SK-N-SH (cell line): Measurements from ENCODE around the gene MYL5. TPM values are rescaled to one million over a fixed set of nuclear protein-coding genes. Genes with fewer than 3 reads are reported as not detected.
"Not testable (repeated sequence)": the region's sequence is repeated elsewhere in the genome, so short reads cannot be mapped to it uniquely, and the experiment has no call there.

Experiments used
- CTCF ChIA-PET: fragments of 300-600, 350-600 bp; formaldehyde crosslinking; extraction: SDS; loops from one replicate; lab custom pipeline; 2021; lab: Yijun Ruan, JAX
- POLR2A ChIA-PET: fragments of 350-600 bp; sonication (Branson Sonifier 250); formaldehyde crosslinking; extraction: SDS; loops from one replicate; lab custom pipeline; 2020; ENCODE audit warnings: antibody characterized with exemption, inconsistent platforms; lab: Yijun Ruan, JAX
- DNase-seq: peaks from one replicate; pipeline ENCODE4 v3.0.0; 2012
- H2AFZ ChIP-seq: fragments of 200-600 bp; sonication (generic); 2 replicates; pipeline ENCODE4 v1.8.1; 2016; ENCODE audit warnings: antibody characterized with exemption, mild to moderate bottlenecking, low read depth
- H3F3A ChIP-seq: fragments of 200-600 bp; sonication (generic); replicated peaks from 2 replicates; pipeline ENCODE3; 2016; ENCODE audit warnings: antibody characterized with exemption, mild to moderate bottlenecking; ENCODE audit not compliant: insufficient read depth
- H3K27ac ChIP-seq, 2 experiments: fragments of 200-500 bp in 1 of 2; fragments of 200-600 bp in 1 of 2; sonication (Bioruptor generic) in 1 of 2; sonication (generic), shearing (Covaris generic) in 1 of 2; 2 replicates each; pipeline versions ENCODE4 v1.5.1 to v1.6.1; 2014 to 2016; ENCODE audit warnings: low read depth in 2 of 2, inconsistent platforms in 1 of 2, low read length in 1 of 2, mild to moderate bottlenecking in 1 of 2, mixed read lengths in 1 of 2
- H3K27me3 ChIP-seq: fragments of 200-600 bp; sonication (generic), shearing (Covaris generic); 2 replicates; pipeline ENCODE4 v1.6.1; 2016; ENCODE audit warnings: mixed run types; ENCODE audit not compliant: insufficient read depth
- H3K36me3 ChIP-seq, 2 experiments: fragments of 200-500 bp in 1 of 2; fragments of 200-600 bp in 1 of 2; sonication (Bioruptor generic) in 1 of 2; sonication (generic) in 1 of 2; replicated peaks in 1 of 2; 2 replicates each; pipeline versions ENCODE3 to v1.5.1; 2014 to 2016; ENCODE audit warnings: low read length in 1 of 2, mild to moderate bottlenecking in 1 of 2; ENCODE audit not compliant: insufficient read depth in 2 of 2, control insufficient read depth in 1 of 2
- H3K4me1 ChIP-seq, 2 experiments: fragments of 200-500 bp in 1 of 2; fragments of 200-600 bp in 1 of 2; sonication (Bioruptor generic) in 1 of 2; sonication (generic), shearing (Covaris generic) in 1 of 2; 2 replicates each; pipeline versions ENCODE4 v1.5.1 to v1.6.1; 2014 to 2016; ENCODE audit warnings: low read depth in 1 of 2, low read length in 1 of 2, mixed run types in 1 of 2; ENCODE audit not compliant: insufficient read depth in 2 of 2, control insufficient read depth in 1 of 2
- H3K4me2 ChIP-seq: fragments of 200-600 bp; sonication (generic), shearing (Covaris generic); 2 replicates; pipeline ENCODE4 v1.6.1; 2017; ENCODE audit warnings: mixed run types
- H3K4me3 ChIP-seq, 2 experiments: fragments of 200-500 bp in 1 of 2; fragments of 200-600 bp in 1 of 2; sonication (Bioruptor generic) in 1 of 2; sonication (generic), shearing (Covaris generic) in 1 of 2; 2 replicates each; pipeline versions ENCODE4 v1.5.1 to v1.8.1; 2014 to 2016; ENCODE audit warnings: low read depth in 2 of 2, inconsistent platforms in 1 of 2, low read length in 1 of 2, mild to moderate bottlenecking in 1 of 2, mixed read lengths in 1 of 2, moderate library complexity in 1 of 2
- H3K79me2 ChIP-seq: fragments of 200-600 bp; sonication (generic); 2 replicates; pipeline ENCODE4 v1.8.1; 2017; ENCODE audit warnings: mild to moderate bottlenecking; ENCODE audit not compliant: insufficient read depth
- H3K9ac ChIP-seq: fragments of 200-600 bp; sonication (generic); 2 replicates; pipeline ENCODE4 v1.6.1; 2017; ENCODE audit warnings: mixed run types
- H3K9me2 ChIP-seq: fragments of 200-600 bp; sonication (generic); 2 replicates; pipeline ENCODE4 v1.6.1; 2017; ENCODE audit warnings: mixed run types
- H3K9me3 ChIP-seq: fragments of 200-600 bp; sonication (generic); 2 replicates; pipeline ENCODE4 v1.6.1; 2017; ENCODE audit warnings: mixed run types, mild to moderate bottlenecking, moderate library complexity
- H4K20me1 ChIP-seq: fragments of 200-600 bp; sonication (generic); 2 replicates; pipeline ENCODE4 v1.6.1; 2017; ENCODE audit warnings: mild to moderate bottlenecking, mixed run types; ENCODE audit not compliant: insufficient read depth
- EP300 ChIP-seq, 2 experiments: IDR thresholded peaks; 2 replicates each; pipeline versions ENCODE4 v1.4.0 to v1.6.1; 2012; ENCODE audit warnings: borderline replicate concordance in 1 of 2, low read depth in 1 of 2, low read length in 1 of 2
- FOSL2 ChIP-seq: IDR thresholded peaks from 2 replicates; pipeline ENCODE4 v1.4.0; 2012; ENCODE audit warnings: low read depth, mild to moderate bottlenecking, moderate library complexity, borderline replicate concordance
- FOXJ3 ChIP-seq: sonication (generic); formaldehyde crosslinking; IDR thresholded peaks from 2 replicates; pipeline ENCODE4 v1.5.1; 2020; ENCODE audit warnings: mild to moderate bottlenecking, missing genetic modification reagents
- GATA2 ChIP-seq: sonication (generic); formaldehyde crosslinking; IDR thresholded peaks from 2 replicates; pipeline ENCODE4 v1.5.0; 2020; ENCODE audit warnings: mild to moderate bottlenecking, missing genetic modification reagents
- JUND ChIP-seq: IDR thresholded peaks from 2 replicates; pipeline ENCODE4 v1.4.0; 2012
- MEF2A ChIP-seq: IDR thresholded peaks from 2 replicates; pipeline ENCODE4 v1.4.0; 2012; ENCODE audit warnings: low read depth, borderline replicate concordance
- NFIC ChIP-seq: IDR thresholded peaks from 2 replicates; pipeline ENCODE4 v1.4.0; 2012; ENCODE audit warnings: borderline replicate concordance
- NRF1 ChIP-seq: IDR thresholded peaks from 2 replicates; pipeline ENCODE4 v1.6.1; 2012; ENCODE audit warnings: low read depth, mild to moderate bottlenecking, low read length
- RAD21 ChIP-seq: IDR thresholded peaks from 2 replicates; pipeline ENCODE4 v1.6.1; 2012; ENCODE audit warnings: mild to moderate bottlenecking, low read length
- RXRA ChIP-seq: IDR thresholded peaks from 2 replicates; pipeline ENCODE4 v1.4.0; 2012; ENCODE audit warnings: low read depth, mild to moderate bottlenecking, borderline replicate concordance
- SIN3A ChIP-seq: IDR thresholded peaks from 2 replicates; pipeline ENCODE4 v1.6.1; 2012; ENCODE audit warnings: low read depth, mild to moderate bottlenecking, low read length, moderate library complexity, borderline replicate concordance
- TAF1 ChIP-seq: IDR thresholded peaks from 2 replicates; pipeline ENCODE4 v1.6.1; 2012; ENCODE audit warnings: low read depth, mild to moderate bottlenecking, low read length, moderate library complexity, borderline replicate concordance
- TCF12 ChIP-seq: IDR thresholded peaks from 2 replicates; pipeline ENCODE4 v1.4.0; 2012
- TEAD4 ChIP-seq: IDR thresholded peaks from 2 replicates; pipeline ENCODE4 v1.4.0; 2012; ENCODE audit warnings: mild to moderate bottlenecking, borderline replicate concordance; ENCODE audit not compliant: insufficient read depth
- YY1 ChIP-seq: IDR thresholded peaks from 2 replicates; pipeline ENCODE4 v1.4.0; 2012; ENCODE audit warnings: low read depth, mild to moderate bottlenecking
- ZBTB33 ChIP-seq: IDR thresholded peaks from 2 replicates; pipeline ENCODE4 v1.4.0; 2012; ENCODE audit warnings: low read depth, borderline replicate concordance
- WGBS: methylation state at CpG from one replicate; pipeline ENCODE4 v1.1.6; 2017; ENCODE audit warnings: low lambda C conversion rate; 5-methylcytosine and 5-hydroxymethylcytosine counted together
- polyA plus RNA-seq, 3 experiments: library from polyadenylated mRNA; depleted of rRNA; stranded (reverse); fragments of >200 nt; gene quantifications; 2 replicates each; pipeline ENCODE4 v1.2.3, GENCODE V29; 2012
- TF ChIP-seq, protein P1 (sequence below): IDR thresholded peaks from 2 replicates; pipeline ENCODE4; 2012

The MYL5 gene
- polyA plus RNA-seq, 1 of the 3 experiments (the other 2 are of a cell fraction): 46.9 TPM

DNA sequence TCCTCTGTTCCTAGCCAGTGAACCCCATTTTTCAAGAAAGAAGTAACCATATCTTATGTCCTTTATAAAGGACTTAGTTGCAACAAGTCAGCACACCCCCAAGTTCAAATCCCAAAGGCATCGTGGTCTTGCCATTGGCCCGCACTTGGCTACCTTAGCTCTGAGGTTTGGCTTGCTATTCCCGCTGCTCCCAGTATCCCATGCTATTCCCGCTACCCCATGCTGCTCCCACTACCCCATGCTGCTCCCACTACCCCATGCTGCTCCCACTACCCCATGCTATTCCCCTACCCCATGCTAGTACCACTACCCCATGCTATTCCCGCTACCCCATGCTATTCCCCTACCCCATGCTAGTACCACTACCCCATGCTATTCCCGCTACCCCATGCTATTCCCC, 6.1 kb upstream of the MYL5 start:
- H3K27me3 ChIP-seq, H3F3A ChIP-seq, POLR2A ChIA-PET, H3K27ac ChIP-seq, H3K9ac ChIP-seq, H4K20me1 ChIP-seq, H2AFZ ChIP-seq, DNase-seq, H3K79me2 ChIP-seq, H3K4me3 ChIP-seq, H3K4me2 ChIP-seq, H3K9me2 ChIP-seq, H3K9me3 ChIP-seq: not testable (repeated sequence)
- CTCF ChIA-PET: interaction anchor here (2.2 kb wide), 1 partner anchor 65 kb away, joined by 5 read pairs; no protein-coding TSS in a partner anchor
- Histone ChIP-seq H3K4me1 (peaks cover 0 to 21% of the 10 kb centered on the region in 2 experiments; a peak in 1 of 4 replicates), H3K36me3 (peaks cover 13 to 18% of the 10 kb centered on the region in 2 experiments)
- 82% methylated on average over 6 of the region's 6 CpGs for WGBS

GRCh38 chr4:669806-670559, 4.4 kb upstream of the MYL5 start:
- not testable (repeated sequence) for H4K20me1 ChIP-seq, H3K4me2 ChIP-seq, H3K4me3 ChIP-seq, H3K9ac ChIP-seq, H3K9me2 ChIP-seq, H3K9me3 ChIP-seq, H3K27ac ChIP-seq, H3K27me3 ChIP-seq, H3F3A ChIP-seq, H2AFZ ChIP-seq, DNase-seq
- Histone ChIP-seq H3K4me1 (peaks cover 0 to 18% of the 10 kb centered on the region in 2 experiments; a peak in 1 of 4 replicates), H3K36me3 (peaks cover 13 to 18% of the 10 kb centered on the region in 2 experiments), H3K79me2 (peaks cover 19% of the 10 kb centered on the region)
- ChIA-PET POLR2A (interaction anchor here (1.8 kb wide), 1 partner anchor 10 kb away, joined by 6 read pairs; no protein-coding TSS in a partner anchor), CTCF (interaction anchor here (0.6 kb wide), 1 partner anchor 14 kb away, joined by 3 read pairs; no protein-coding TSS in a partner anchor)
- 95% methylated on average over 10 of the region's 11 CpGs for WGBS

DNA sequence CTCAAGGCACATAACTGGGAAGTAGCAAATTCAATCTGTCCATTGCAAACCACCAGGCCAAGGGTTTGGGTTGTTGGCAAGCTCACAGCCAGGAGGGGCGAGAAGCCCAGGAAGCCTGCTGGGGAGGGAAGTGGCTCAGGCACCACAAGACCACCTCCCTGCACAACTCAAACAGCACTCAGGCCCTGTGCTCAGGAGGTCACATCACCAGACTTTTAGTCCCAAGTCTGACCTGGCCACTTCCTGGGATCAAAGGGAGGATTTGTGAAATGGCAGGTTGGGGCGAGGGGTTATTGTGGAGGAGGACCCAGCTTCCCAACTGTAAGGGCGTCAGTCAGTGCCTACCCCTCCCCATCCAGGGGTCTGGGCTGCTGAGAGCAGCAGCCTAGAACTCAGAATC, 2.6 kb upstream of the MYL5 start:
- H3K9me3 ChIP-seq: no peaks in the 10 kb centered on the region
- ChIA-PET CTCF (interaction anchor here (0.8 to 1.4 kb wide), 3 partner anchors 9 to 13 kb away, joined by 3 to 4 read pairs (median 3); no protein-coding TSS in a partner anchor), POLR2A (interaction anchor here (1.8 kb wide), 1 partner anchor 8 kb away, joined by 6 read pairs; no protein-coding TSS in a partner anchor)
- no peak overlapping the region for H3K4me3 ChIP-seq
- H3K36me3 ChIP-seq: peaks cover 13 to 18% of the 10 kb centered on the region in 2 experiments
- H3K27ac ChIP-seq: no peak overlapping the region
- no peak for TF ChIP-seq JUND
- TF ChIP-seq NRF1: no peak
- no peak for TF ChIP-seq SIN3A
- TF ChIP-seq TEAD4: no peak
- no peak for TF ChIP-seq TCF12
- no peak for TF ChIP-seq MEF2A
- TF ChIP-seq RXRA: no peak
- TF ChIP-seq FOSL2: no peak
- no peak for TF ChIP-seq GATA2 (CRISPR knock-in tag)
- TF ChIP-seq YY1: no peak
- TF ChIP-seq ZBTB33: no peak
- TF ChIP-seq NFIC: no peak
- TF ChIP-seq, protein P1, sequence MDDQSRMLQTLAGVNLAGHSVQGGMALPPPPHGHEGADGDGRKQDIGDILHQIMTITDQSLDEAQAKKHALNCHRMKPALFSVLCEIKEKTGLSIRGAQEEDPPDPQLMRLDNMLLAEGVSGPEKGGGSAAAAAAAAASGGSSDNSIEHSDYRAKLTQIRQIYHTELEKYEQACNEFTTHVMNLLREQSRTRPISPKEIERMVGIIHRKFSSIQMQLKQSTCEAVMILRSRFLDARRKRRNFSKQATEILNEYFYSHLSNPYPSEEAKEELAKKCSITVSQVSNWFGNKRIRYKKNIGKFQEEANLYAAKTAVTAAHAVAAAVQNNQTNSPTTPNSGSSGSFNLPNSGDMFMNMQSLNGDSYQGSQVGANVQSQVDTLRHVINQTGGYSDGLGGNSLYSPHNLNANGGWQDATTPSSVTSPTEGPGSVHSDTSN: no peak
- no peak for TF ChIP-seq RAD21
- no peak for TF ChIP-seq EP300 (IDR thresholded peaks at IDR 0.05; ENCODE audit: borderline replicate concordance in 1 of 2, low read depth in 1 of 2, low read length in 1 of 2)
- TF ChIP-seq TAF1: no peak
- TF ChIP-seq FOXJ3: no peak
- no peak for DNase-seq
- no peak overlapping the region for H3K4me2 ChIP-seq
- H3K27me3 ChIP-seq: no peaks in the 10 kb centered on the region
- no peak overlapping the region for H3K9ac ChIP-seq
- 100% methylated on average over 2 of the region's 3 CpGs for WGBS
- no peaks in the 10 kb centered on the region for H3K9me2 ChIP-seq
- no peaks in the 10 kb centered on the region for H3F3A ChIP-seq
- H3K4me1 ChIP-seq: peaks cover 6 to 17% of the 10 kb centered on the region in 2 experiments; a peak in 1 of 4 replicates
- H3K79me2 ChIP-seq: peaks cover 28% of the 10 kb centered on the region
- no peaks in the 10 kb centered on the region for H4K20me1 ChIP-seq
- no peak overlapping the region for H2AFZ ChIP-seq
